ENCODE measurements around the gene UBXN11. TPM values are rescaled to one million over a fixed set of nuclear protein-coding genes. Genes with fewer than 3 reads are reported as not detected.

Gene UBXN11
- total and polyA plus RNA-seq, 7 donors, result 3.5 to 7.0 (median 4.2) TPM

GRCh38 chr1:26284597-26285347 lies 21.7 kb downstream of the UBXN11 start:
- WGBS, 3 donors, result 23 to 33% (median 23%) methylated on average over 22 of the region's 22 CpGs
- peaks cover 0 to 9% of the 10 kb centered on the region in 2 donors for H3K36me3 ChIP-seq (ENCODE audit: insufficient read depth in 1 of 2, low read depth in 1 of 2)
- no peak overlapping the region for H3K4me3 ChIP-seq
- intact Hi-C loops (cut with DNase I), result no loop called here
- TF ChIP-seq CTCF (IDR thresholded peaks at IDR 0.05), result peak; percentile 51
- DNase-seq, result peak; percentile 89 to 92
- H3K27ac ChIP-seq, result peak overlapping the region; percentile 80
- H3K9me3 ChIP-seq, result no peaks in the 10 kb centered on the region
- no peaks in the 10 kb centered on the region for H3K27me3 ChIP-seq (ENCODE audit: insufficient read depth in 3 of 3, low read length in 2 of 3)
- ATAC-seq, result peak; percentile 69 to 77 (median 74)
- peaks cover 53% of the 10 kb centered on the region for H3K4me1 ChIP-seq

GRCh38 chr1:26283871-26284596 lies 22.4 kb downstream of the UBXN11 start:
- Histone ChIP-seq H3K36me3 (ENCODE audit: insufficient read depth in 1 of 2, low read depth in 1 of 2) (peaks cover 0 to 9% of the 10 kb centered on the region in 2 donors), H3K4me1 (peaks cover 60% of the 10 kb centered on the region), H3K27ac (peak overlapping the region; percentile 80), H3K27me3 (ENCODE audit: insufficient read depth in 3 of 3, low read length in 2 of 3) (no peaks in the 10 kb centered on the region), H3K9me3 (no peaks in the 10 kb centered on the region), H3K4me3 (no peak overlapping the region)
- 63 to 88% (median 69%) methylated on average over 12 of the region's 12 CpGs for WGBS, 3 donors
- ATAC-seq (no peak), DNase-seq (no peak)
- intact Hi-C loops (cut with DNase I), result no loop called here
- no peak for TF ChIP-seq CTCF (IDR thresholded peaks at IDR 0.05)

- peak overlapping the region; percentile 80 for H3K27ac ChIP-seq
- H3K9me3 ChIP-seq, result no peaks in the 10 kb centered on the region
- intact Hi-C loops (cut with DNase I), result no loop called here
- peaks cover 0 to 12% of the 10 kb centered on the region in 2 donors for H3K36me3 ChIP-seq (ENCODE audit: insufficient read depth in 1 of 2, low read depth in 1 of 2)
- H3K4me3 ChIP-seq, result no peak overlapping the region
- 54 to 78% (median 59%) methylated on average over 4 of the region's 4 CpGs for WGBS, 3 donors
- DNase-seq (no peak), ATAC-seq (no peak)
- H3K4me1 ChIP-seq, result peaks cover 63% of the 10 kb centered on the region
- no peaks in the 10 kb centered on the region for H3K27me3 ChIP-seq (ENCODE audit: insufficient read depth in 3 of 3, low read length in 2 of 3)
- no peak for TF ChIP-seq CTCF (IDR thresholded peaks at IDR 0.05)
Measured at GRCh38 chr1:26283279-26283853, 23.1 kb downstream of the UBXN11 start.

- no peak overlapping the region for H3K4me3 ChIP-seq
- H3K9me3 ChIP-seq, result no peaks in the 10 kb centered on the region
- DNase-seq (no peak), ATAC-seq (no peak)
- no peaks in the 10 kb centered on the region for H3K27me3 ChIP-seq (ENCODE audit: insufficient read depth in 3 of 3, low read length in 2 of 3)
- peak overlapping the region; percentile 92 for H3K27ac ChIP-seq
- intact Hi-C loops (cut with DNase I), result no loop called here
- H3K36me3 ChIP-seq (ENCODE audit: insufficient read depth in 1 of 2, low read depth in 1 of 2), result peaks cover 0 to 21% of the 10 kb centered on the region in 2 donors
- 71 to 86% (median 75%) methylated on average over 17 to 22 of the region's 22 CpGs for WGBS, 3 donors
- H3K4me1 ChIP-seq, result peaks cover 70% of the 10 kb centered on the region
- TF ChIP-seq CTCF (IDR thresholded peaks at IDR 0.05), result no peak
Measured at GRCh38 chr1:26282401-26282918, 24.0 kb downstream of the UBXN11 start.

Measured in psoas muscle (tissue), 8 donors.